Neuronal stem cell (in vitro differentiated cells): ENCODE measurements around the gene FGFR2.

Experiments
- DNase-seq: peaks from one replicate; pipeline ENCODE4 v3.0.0-alpha.2; 2013; ENCODE audit warnings: low spot score
- H2AFZ ChIP-seq: one replicate; pipeline ENCODE4 v1.6.1; 2013; ENCODE audit warnings: mild to moderate bottlenecking, low read length, inconsistent platforms
- H2AK5ac ChIP-seq: 2 replicates; pipeline ENCODE4 v1.6.1; 2013; ENCODE audit warnings: low read depth, mild to moderate bottlenecking, inconsistent platforms, low read length, moderate library complexity, mixed read lengths
- H2BK120ac ChIP-seq: 2 replicates; pipeline ENCODE4 v1.6.1; 2013; ENCODE audit warnings: low read depth, mild to moderate bottlenecking, inconsistent platforms, low read length, moderate library complexity, mixed read lengths
- H2BK12ac ChIP-seq: one replicate; pipeline ENCODE4 v1.6.1; 2013; ENCODE audit warnings: low read length, inconsistent platforms
- H2BK15ac ChIP-seq: 2 replicates; pipeline ENCODE4 v1.6.1; 2013; ENCODE audit warnings: mild to moderate bottlenecking, low read length, inconsistent platforms, mixed read lengths
- H2BK5ac ChIP-seq: one replicate; pipeline ENCODE4 v1.6.1; 2013; ENCODE audit warnings: inconsistent platforms, mild to moderate bottlenecking, low read length, moderate library complexity
- H3K14ac ChIP-seq: one replicate; pipeline ENCODE4 v1.6.1; 2013; ENCODE audit warnings: low read length, inconsistent platforms
- H3K18ac ChIP-seq: 2 replicates; pipeline ENCODE4 v1.6.1; 2013; ENCODE audit warnings: low read length, inconsistent platforms
- H3K23ac ChIP-seq: 2 replicates; pipeline ENCODE4 v1.6.1; 2013; ENCODE audit warnings: low read depth, mild to moderate bottlenecking, mixed read lengths, low read length, inconsistent platforms; ENCODE audit not compliant: poor library complexity
- H3K27ac ChIP-seq: replicated peaks from 3 replicates; pipeline ENCODE4 v1.5.1; 2013; ENCODE audit warnings: low read length, inconsistent platforms
- H3K27me3 ChIP-seq, 3 experiments: 2 replicates each; pipeline ENCODE4 v1.6.1; 2013; ENCODE audit warnings: low read length in 3 of 3, mild to moderate bottlenecking in 2 of 3, inconsistent platforms in 1 of 3, low read depth in 1 of 3, mixed read lengths in 1 of 3, moderate library complexity in 1 of 3; ENCODE audit not compliant: control insufficient read depth in 3 of 3, insufficient read depth in 3 of 3
- H3K36me3 ChIP-seq, 2 donors: replicated peaks in 1 of 2; 2 replicates each; pipeline ENCODE4 v1.6.1; 2013; ENCODE audit warnings: low read length in 2 of 2; ENCODE audit not compliant: control insufficient read depth in 2 of 2, insufficient read depth in 2 of 2
- H3K4ac ChIP-seq: 2 replicates; pipeline ENCODE4 v1.6.1; 2013; ENCODE audit warnings: inconsistent platforms, mild to moderate bottlenecking, low read length, moderate library complexity
- H3K4me1 ChIP-seq, 2 donors: 1 replicate in 1 of 2; 2 replicates in 1 of 2; pipeline ENCODE4 v1.6.1; 2013; ENCODE audit warnings: low read length in 2 of 2, low read depth in 1 of 2; ENCODE audit not compliant: control insufficient read depth in 2 of 2, insufficient read depth in 1 of 2
- H3K4me2 ChIP-seq: one replicate; pipeline ENCODE4 v1.6.1; 2013; ENCODE audit warnings: mild to moderate bottlenecking, low read length, inconsistent platforms; ENCODE audit not compliant: insufficient read depth, poor library complexity, severe bottlenecking
- H3K4me3 ChIP-seq, 2 donors: 2 replicates each; pipeline ENCODE4 v1.5.1; 2013; ENCODE audit warnings: low read length in 2 of 2, mild to moderate bottlenecking in 2 of 2, inconsistent platforms in 1 of 2, moderate library complexity in 1 of 2
- H3K79me1 ChIP-seq: one replicate; pipeline ENCODE4 v1.6.1; 2013; ENCODE audit warnings: low read depth, mild to moderate bottlenecking, inconsistent platforms, low read length, moderate library complexity
- H3K9ac ChIP-seq: one replicate; pipeline ENCODE4 v1.6.1; 2013; ENCODE audit warnings: mild to moderate bottlenecking, low read depth, low read length, inconsistent platforms; ENCODE audit not compliant: poor library complexity
- H3K9me3 ChIP-seq, 2 donors: replicated peaks in 1 of 2; 2 replicates each; pipeline versions ENCODE3 to v1.6.1; 2013; ENCODE audit warnings: low read length in 2 of 2, mild to moderate bottlenecking in 2 of 2, inconsistent platforms in 1 of 2, low read depth in 1 of 2, mixed read lengths in 1 of 2, moderate library complexity in 1 of 2; ENCODE audit not compliant: control insufficient read depth in 2 of 2, insufficient read depth in 1 of 2
- H4K8ac ChIP-seq: one replicate; pipeline ENCODE4 v1.6.1; 2013; ENCODE audit warnings: low read depth, mild to moderate bottlenecking, inconsistent platforms, low read length, moderate library complexity
- H4K91ac ChIP-seq: one replicate; pipeline ENCODE4 v1.6.1; 2013; ENCODE audit warnings: low read length, low read depth, mild to moderate bottlenecking, inconsistent platforms; ENCODE audit not compliant: poor library complexity
- WGBS, 2 donors: extraction: QIAGEN DNeasy Blood & Tissue Kit; methylation state at CpG; one replicate each; pipeline ENCODE4 v1.1.7; 2013; ENCODE audit warnings: missing lambda C conversion rate in 2 of 2, mixed read lengths in 1 of 2; ENCODE audit not compliant: insufficient read length in 2 of 2, insufficient replicate concordance in 1 of 2; ENCODE audit errors: extremely low coverage in 2 of 2; 5-methylcytosine and 5-hydroxymethylcytosine counted together

FGFR2 gene

DNA sequence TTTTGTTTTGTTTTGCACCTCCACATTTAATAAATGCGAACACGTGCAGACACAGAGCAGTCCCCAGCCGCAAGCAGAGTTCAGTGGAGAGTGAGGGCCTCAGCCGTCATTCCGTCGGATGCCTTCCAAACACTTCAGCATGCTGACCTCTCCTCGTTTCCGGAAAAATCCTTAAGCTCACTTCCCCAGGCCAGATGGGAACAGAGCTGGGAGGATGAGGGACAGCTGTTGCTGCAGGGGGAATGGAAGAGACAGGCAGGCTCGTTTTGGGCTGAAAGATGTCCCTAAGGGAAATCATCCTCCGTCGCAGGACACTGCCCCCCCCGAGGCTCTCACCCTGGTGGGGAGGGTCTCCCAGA, 17.2 kb upstream of the FGFR2 start:
- no peak for DNase-seq
- no peak overlapping the region for H3K23ac ChIP-seq
- H3K4ac ChIP-seq = no peak overlapping the region
- H2BK15ac ChIP-seq = no peak overlapping the region
- peaks cover 0 to 5% of the 10 kb centered on the region in 2 donors for H3K9me3 ChIP-seq
- H4K91ac ChIP-seq = no peak overlapping the region
- H2BK12ac ChIP-seq = no peak overlapping the region
- no peak overlapping the region for H3K9ac ChIP-seq
- H2BK5ac ChIP-seq = no peak overlapping the region
- H3K27me3 ChIP-seq = peaks cover 0 to 10% (median 0%) of the 10 kb centered on the region in 3 experiments
- H3K79me1 ChIP-seq = no peaks in the 10 kb centered on the region
- no peak overlapping the region for H3K4me3 ChIP-seq
- WGBS, 2 donors = no CpG with 5 or more reads among the region's 12 CpGs
- no peak overlapping the region for H2AK5ac ChIP-seq
- H3K4me1 ChIP-seq = peaks cover 0 to 1% of the 10 kb centered on the region in 2 donors
- H2BK120ac ChIP-seq = no peak overlapping the region
- H2AFZ ChIP-seq = peak overlapping the region; percentile 7
- no peaks in the 10 kb centered on the region for H3K36me3 ChIP-seq
- H4K8ac ChIP-seq = no peak overlapping the region
- H3K27ac ChIP-seq = no peak overlapping the region
- H3K14ac ChIP-seq = no peak overlapping the region
- H3K4me2 ChIP-seq = no peak overlapping the region
- H3K18ac ChIP-seq = no peak overlapping the region

DNA sequence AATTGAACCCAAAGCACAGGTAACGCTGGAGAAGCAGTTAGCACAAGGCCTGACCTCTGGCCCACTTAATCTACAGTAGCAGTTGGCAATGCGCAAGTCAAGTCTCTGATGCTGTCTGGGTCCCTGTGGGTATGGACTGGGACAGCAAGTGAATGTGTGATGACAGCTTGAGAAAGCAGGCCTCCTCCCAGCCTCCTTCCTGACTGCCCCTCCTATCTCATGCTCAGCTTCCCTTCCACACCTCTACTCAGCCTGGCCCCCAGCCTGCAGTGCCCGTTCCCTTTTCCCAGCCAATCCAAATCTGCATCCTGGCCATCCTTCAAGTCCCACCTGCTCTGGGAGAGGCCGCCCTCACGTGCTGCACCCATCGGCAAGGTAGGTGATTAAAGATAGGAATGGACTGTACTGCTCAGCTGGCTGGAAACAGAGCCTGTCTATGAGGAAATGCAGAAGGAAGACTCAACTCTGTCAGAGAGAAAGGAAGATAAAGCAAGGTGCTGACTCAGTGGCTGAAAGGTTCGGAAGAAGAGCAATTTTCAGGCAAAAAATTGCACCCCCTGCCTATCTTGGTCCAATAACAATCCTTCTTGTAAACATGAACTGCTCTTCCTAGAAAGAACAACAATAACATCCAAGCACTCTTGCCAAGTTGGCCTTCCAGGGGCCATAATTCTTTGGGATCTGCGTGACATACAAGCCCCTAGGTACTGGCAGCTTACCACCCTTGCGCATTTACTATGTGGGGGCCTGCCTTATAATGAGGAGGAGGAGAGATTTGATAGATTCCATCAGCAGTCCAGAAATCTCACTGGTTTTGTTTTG, 16.6 kb upstream of the FGFR2 start:
- no peaks in the 10 kb centered on the region for H3K36me3 ChIP-seq
- H3K27ac ChIP-seq = no peak overlapping the region
- H2BK12ac ChIP-seq = no peak overlapping the region
- H3K14ac ChIP-seq = no peak overlapping the region
- no CpG with 5 or more reads among the region's 9 CpGs for WGBS, 2 donors
- H3K27me3 ChIP-seq = peaks cover 0 to 10% (median 0%) of the 10 kb centered on the region in 3 experiments
- peaks cover 0 to 5% of the 10 kb centered on the region in 2 donors for H3K9me3 ChIP-seq
- no peak overlapping the region for H4K8ac ChIP-seq
- H3K4me3 ChIP-seq = no peak overlapping the region
- no peak for DNase-seq
- no peak overlapping the region for H3K18ac ChIP-seq
- no peak overlapping the region for H3K4ac ChIP-seq
- H4K91ac ChIP-seq = no peak overlapping the region
- H2BK120ac ChIP-seq = no peak overlapping the region
- H2AFZ ChIP-seq = peak overlapping the region; percentile 7
- no peak overlapping the region for H3K4me2 ChIP-seq
- H2BK15ac ChIP-seq = no peak overlapping the region
- H2AK5ac ChIP-seq = peak overlapping the region; percentile 67
- H3K4me1 ChIP-seq = peaks cover 0 to 1% of the 10 kb centered on the region in 2 donors
- peak overlapping the region; percentile 40 for H3K23ac ChIP-seq
- H3K79me1 ChIP-seq = no peaks in the 10 kb centered on the region
- no peak overlapping the region for H2BK5ac ChIP-seq
- H3K9ac ChIP-seq = peak overlapping the region; percentile 24

DNA sequence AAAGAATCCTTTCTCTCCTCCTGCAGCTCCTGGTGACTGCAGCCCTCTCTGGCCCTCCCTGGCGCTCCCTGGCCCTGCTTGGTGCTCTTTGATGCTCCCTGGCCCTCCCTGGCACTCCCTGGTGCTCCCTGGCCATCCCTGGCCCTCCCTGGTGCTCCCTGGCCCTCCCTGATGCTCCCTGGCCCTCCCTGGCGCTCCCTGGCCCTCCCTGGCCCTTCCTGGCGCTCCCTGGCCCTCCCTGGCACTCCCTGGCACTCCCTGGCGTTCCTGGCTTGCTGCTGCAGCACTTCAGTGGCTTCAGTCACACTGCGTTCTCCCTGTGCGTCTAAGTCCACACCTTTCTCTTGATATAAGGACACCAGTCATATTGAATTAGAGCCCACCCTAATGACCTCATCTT, 15.2 kb upstream of the FGFR2 start:
- H2AK5ac ChIP-seq = no peak overlapping the region
- H2BK5ac ChIP-seq = no peak overlapping the region
- peaks cover 0 to 1% of the 10 kb centered on the region in 2 donors for H3K9me3 ChIP-seq
- peak overlapping the region; percentile 66 for H4K8ac ChIP-seq
- no peak overlapping the region for H4K91ac ChIP-seq
- WGBS, 2 donors = no CpG with 5 or more reads among the region's 6 CpGs
- no peak for DNase-seq
- no peak overlapping the region for H3K4me2 ChIP-seq
- H2BK15ac ChIP-seq = no peak overlapping the region
- H3K4ac ChIP-seq = no peak overlapping the region
- peak overlapping the region; percentile 75 for H3K18ac ChIP-seq
- H3K79me1 ChIP-seq = no peaks in the 10 kb centered on the region
- H3K36me3 ChIP-seq = no peaks in the 10 kb centered on the region
- H3K14ac ChIP-seq = no peak overlapping the region
- peak overlapping the region; percentile 94 for H3K23ac ChIP-seq
- peaks cover 0 to 10% (median 2%) of the 10 kb centered on the region in 3 experiments for H3K27me3 ChIP-seq
- peaks cover 0 to 1% of the 10 kb centered on the region in 2 donors for H3K4me1 ChIP-seq
- H3K9ac ChIP-seq = no peak overlapping the region
- no peak overlapping the region for H2BK120ac ChIP-seq
- no peak overlapping the region for H2BK12ac ChIP-seq
- no peak overlapping the region for H2AFZ ChIP-seq
- no peak overlapping the region for H3K27ac ChIP-seq
- no peak overlapping the region for H3K4me3 ChIP-seq

DNA sequence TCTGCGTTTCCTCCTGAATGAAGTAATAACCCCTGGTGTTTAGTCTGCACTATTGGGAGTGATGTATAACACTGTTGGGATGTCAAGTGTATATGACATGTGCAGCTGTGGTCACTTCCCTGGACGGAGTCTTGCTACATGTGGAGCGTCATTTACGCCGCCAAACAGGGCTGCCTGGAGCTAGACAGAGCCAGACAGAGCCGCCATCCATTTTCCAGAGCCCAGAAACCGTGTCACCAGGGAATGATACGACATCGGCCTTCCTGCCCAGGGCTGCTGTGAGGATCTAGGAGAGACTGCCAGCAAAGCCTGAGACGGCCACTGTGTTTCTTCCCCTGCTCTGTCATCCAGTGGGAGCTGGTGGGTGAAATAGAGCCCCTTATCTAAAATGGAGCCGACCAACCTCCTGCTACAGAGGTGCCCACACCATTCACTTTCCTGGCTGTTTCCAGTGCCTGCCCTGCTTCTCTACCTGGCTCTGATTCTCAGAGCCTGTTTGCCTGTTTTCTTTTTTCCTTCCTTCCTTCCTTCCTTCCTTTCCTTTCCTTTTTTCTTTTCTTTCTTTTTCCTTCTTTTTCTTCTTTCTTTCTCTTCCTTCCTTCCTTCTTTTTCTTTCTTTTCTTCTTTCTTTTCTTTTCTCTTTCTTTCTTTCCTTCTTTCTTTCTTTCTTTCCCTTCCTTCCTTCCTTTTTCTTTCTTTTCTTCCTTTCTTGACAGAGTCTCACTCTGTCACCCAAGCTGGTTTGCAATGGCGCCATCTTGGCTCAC, 13.3 kb upstream of the FGFR2 start:
- Histone ChIP-seq H2AK5ac (no peak overlapping the region), H4K91ac (no peak overlapping the region), H3K27ac (no peak overlapping the region), H3K14ac (no peak overlapping the region), H3K79me1 (no peaks in the 10 kb centered on the region), H3K23ac (no peak overlapping the region), H3K18ac (peak overlapping the region; percentile 20), H2BK15ac (no peak overlapping the region), H3K9me3 (no peaks in the 10 kb centered on the region), H3K27me3 (peaks cover 0 to 11% (median 2%) of the 10 kb centered on the region in 3 experiments), H3K9ac (no peak overlapping the region), H3K4me3 (no peak overlapping the region), H2AFZ (no peak overlapping the region), H2BK12ac (no peak overlapping the region), H3K36me3 (no peaks in the 10 kb centered on the region), H3K4me2 (no peak overlapping the region), H3K4me1 (peaks cover 0 to 1% of the 10 kb centered on the region in 2 donors), H2BK120ac (no peak overlapping the region), H4K8ac (no peak overlapping the region), H2BK5ac (no peak overlapping the region), H3K4ac (no peak overlapping the region)
- DNase-seq = no peak
- no CpG with 5 or more reads among the region's 12 CpGs for WGBS, 2 donors
